Measurements from ENCODE around the gene CASTOR2.
"Not testable (repeated sequence)": the region's sequence is repeated elsewhere in the genome, so short reads cannot be mapped to it uniquely, and the experiment has no call there.

- TF ChIP-seq CTCF (IDR thresholded peaks at IDR 0.05); ZFX (IDR thresholded peaks at IDR 0.05; ENCODE audit: borderline replicate concordance): not testable (repeated sequence)
Observed at GRCh38 chr7:74926968-74927367, 37.5 kb upstream of the CASTOR2 start.
